Neural cell (in vitro differentiated cells): Measurements from ENCODE around the gene FNDC11. TPM values are rescaled to one million over a fixed set of nuclear protein-coding genes. Genes with fewer than 3 reads are reported as not detected.

Experiments used
- H2AFZ ChIP-seq: fragments of 200-600, 300-800 bp; sonication (generic), shearing (Covaris generic); 2 replicates; pipeline ENCODE4 v1.6.0; 2014; ENCODE audit warnings: low read depth, mild to moderate bottlenecking, antibody characterized with exemption, low read length, moderate library complexity
- H3F3A ChIP-seq: fragments of 200-600 bp; shearing (Covaris generic); 2 replicates; pipeline ENCODE4 v1.6.1; 2016; ENCODE audit warnings: mild to moderate bottlenecking, moderate library complexity, mixed read lengths, antibody characterized with exemption, low read length; ENCODE audit not compliant: insufficient read depth, poor library complexity, severe bottlenecking
- H3K27ac ChIP-seq: fragments of 200-600, 300-800 bp; sonication (generic), shearing (Covaris generic); 2 replicates; pipeline ENCODE4 v1.5.1; 2014; ENCODE audit warnings: mild to moderate bottlenecking, low read length, moderate library complexity
- H3K27me3 ChIP-seq: fragments of 300-800, 200-600 bp; sonication (generic), shearing (Covaris generic); 2 replicates; pipeline ENCODE4 v1.6.0; 2014; ENCODE audit warnings: mild to moderate bottlenecking, low read depth, low read length, moderate library complexity; ENCODE audit not compliant: insufficient read depth
- H3K36me3 ChIP-seq: fragments of 300-800, 200-600 bp; sonication (generic), shearing (Covaris generic); 2 replicates; pipeline ENCODE4 v1.5.1; 2014; ENCODE audit warnings: mild to moderate bottlenecking, antibody characterized with exemption, low read length, moderate library complexity; ENCODE audit not compliant: insufficient read depth
- H3K4me2 ChIP-seq: fragments of 300-800, 200-600 bp; sonication (generic), shearing (Covaris generic); 2 replicates; pipeline ENCODE4 v1.6.0; 2014; ENCODE audit warnings: mild to moderate bottlenecking, low read length
- H3K4me3 ChIP-seq: fragments of 300-800, 200-600 bp; sonication (generic), shearing (Covaris generic); 2 replicates; pipeline ENCODE4 v1.5.1; 2014; ENCODE audit warnings: mild to moderate bottlenecking, low read length, moderate library complexity
- H3K79me2 ChIP-seq: fragments of 200-600 bp; shearing (Covaris generic); replicated peaks from 2 replicates; pipeline ENCODE4 v1.6.0; 2014; ENCODE audit warnings: mild to moderate bottlenecking, low read length, moderate library complexity; ENCODE audit not compliant: insufficient read depth
- H3K9ac ChIP-seq: fragments of 300-800, 200-600 bp; sonication (generic), shearing (Covaris generic); 2 replicates; pipeline ENCODE4 v1.6.1; 2016; ENCODE audit warnings: mild to moderate bottlenecking, low read length, mixed read lengths
- H3K9me2 ChIP-seq: fragments of 200-600 bp; shearing (Covaris generic); 2 replicates; pipeline ENCODE4 v1.6.1; 2016; ENCODE audit warnings: mild to moderate bottlenecking, low read length, mixed read lengths; ENCODE audit not compliant: insufficient read depth
- H3K9me3 ChIP-seq: fragments of 200-600, 300-800 bp; sonication (generic), shearing (Covaris generic); 2 replicates; pipeline ENCODE4 v1.6.1; 2016; ENCODE audit warnings: mild to moderate bottlenecking, mixed run types, low read length, moderate library complexity, mixed read lengths
- H4K20me1 ChIP-seq: fragments of 200-600 bp; shearing (Covaris generic); 2 replicates; pipeline ENCODE4 v1.6.1; 2016; ENCODE audit warnings: mild to moderate bottlenecking, mixed run types; ENCODE audit not compliant: insufficient read depth
- EP300 ChIP-seq: fragments of 450-650 bp; conservative IDR thresholded peaks from 2 replicates; pipeline ENCODE4 v1.6.1; 2014; ENCODE audit warnings: antibody characterized with exemption, mild to moderate bottlenecking, moderate library complexity; ENCODE audit not compliant: poor library complexity, severe bottlenecking
- POLR2AphosphoS5 ChIP-seq: IDR thresholded peaks from 2 replicates; pipeline ENCODE4 v1.6.1; 2012
- SMC3 ChIP-seq: fragments of 450-650 bp; conservative IDR thresholded peaks from 2 replicates; pipeline ENCODE4 v1.6.1; 2014; ENCODE audit warnings: antibody characterized with exemption, mild to moderate bottlenecking, moderate library complexity; ENCODE audit not compliant: poor library complexity
- TAF1 ChIP-seq: IDR thresholded peaks from 2 replicates; pipeline ENCODE4 v1.6.1; 2012; ENCODE audit warnings: low read depth
- polyA plus RNA-seq: library from polyadenylated mRNA; depleted of rRNA; stranded (reverse); fragments of >200 nt; gene quantifications from 2 replicates; pipeline ENCODE4 v1.2.3, GENCODE V29; 2014
- TF ChIP-seq, protein P1 (sequence below): fragments of 450-650 bp; IDR thresholded peaks from 2 replicates; pipeline ENCODE4 v1.5.1; 2014; ENCODE audit warnings: antibody characterized with exemption, mild to moderate bottlenecking, moderate library complexity; ENCODE audit not compliant: poor library complexity, severe bottlenecking
- TF ChIP-seq, protein P2 (sequence below): IDR thresholded peaks from 2 replicates; pipeline ENCODE4 v1.6.1; 2012; ENCODE audit warnings: borderline replicate concordance

FNDC11 gene
- polyA plus RNA-seq, 1 donor from 2014 or later: 1.9 TPM

DNA sequence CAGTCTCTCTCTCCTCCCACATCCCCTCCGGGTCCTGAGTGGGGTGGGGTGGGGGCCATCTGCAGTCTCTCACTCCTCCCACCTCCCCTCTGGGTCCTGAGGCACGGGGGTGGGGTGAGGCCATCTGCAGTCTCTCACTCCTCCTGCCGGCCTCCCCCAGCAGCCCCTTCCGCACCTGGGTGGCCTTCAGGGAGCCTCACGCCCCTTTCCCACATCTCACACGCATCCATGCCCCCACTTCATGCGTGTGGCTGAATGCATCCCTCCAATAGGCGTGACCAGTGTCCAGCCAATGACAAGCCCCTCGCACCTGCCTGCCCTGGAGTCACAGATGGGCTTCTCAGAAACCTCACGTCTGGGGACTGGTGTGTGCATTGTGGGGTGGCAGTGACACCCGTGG is 5.4 kb upstream of the FNDC11 start:
- Histone ChIP-seq H3K4me2 (no peak overlapping the region), H4K20me1 (no peaks in the 10 kb centered on the region), H3K36me3 (no peaks in the 10 kb centered on the region), H3K9me3 (no peaks in the 10 kb centered on the region), H3K9me2 (no peaks in the 10 kb centered on the region), H3K9ac (no peak overlapping the region), H3K27me3 (no peaks in the 10 kb centered on the region), H2AFZ (no peak overlapping the region), H3F3A (no peaks in the 10 kb centered on the region), H3K4me3 (no peak overlapping the region), H3K27ac (no peak overlapping the region), H3K79me2 (no peaks in the 10 kb centered on the region)
- TF ChIP-seq, protein P1, sequence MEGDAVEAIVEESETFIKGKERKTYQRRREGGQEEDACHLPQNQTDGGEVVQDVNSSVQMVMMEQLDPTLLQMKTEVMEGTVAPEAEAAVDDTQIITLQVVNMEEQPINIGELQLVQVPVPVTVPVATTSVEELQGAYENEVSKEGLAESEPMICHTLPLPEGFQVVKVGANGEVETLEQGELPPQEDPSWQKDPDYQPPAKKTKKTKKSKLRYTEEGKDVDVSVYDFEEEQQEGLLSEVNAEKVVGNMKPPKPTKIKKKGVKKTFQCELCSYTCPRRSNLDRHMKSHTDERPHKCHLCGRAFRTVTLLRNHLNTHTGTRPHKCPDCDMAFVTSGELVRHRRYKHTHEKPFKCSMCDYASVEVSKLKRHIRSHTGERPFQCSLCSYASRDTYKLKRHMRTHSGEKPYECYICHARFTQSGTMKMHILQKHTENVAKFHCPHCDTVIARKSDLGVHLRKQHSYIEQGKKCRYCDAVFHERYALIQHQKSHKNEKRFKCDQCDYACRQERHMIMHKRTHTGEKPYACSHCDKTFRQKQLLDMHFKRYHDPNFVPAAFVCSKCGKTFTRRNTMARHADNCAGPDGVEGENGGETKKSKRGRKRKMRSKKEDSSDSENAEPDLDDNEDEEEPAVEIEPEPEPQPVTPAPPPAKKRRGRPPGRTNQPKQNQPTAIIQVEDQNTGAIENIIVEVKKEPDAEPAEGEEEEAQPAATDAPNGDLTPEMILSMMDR: no peak
- TF ChIP-seq, protein P2, sequence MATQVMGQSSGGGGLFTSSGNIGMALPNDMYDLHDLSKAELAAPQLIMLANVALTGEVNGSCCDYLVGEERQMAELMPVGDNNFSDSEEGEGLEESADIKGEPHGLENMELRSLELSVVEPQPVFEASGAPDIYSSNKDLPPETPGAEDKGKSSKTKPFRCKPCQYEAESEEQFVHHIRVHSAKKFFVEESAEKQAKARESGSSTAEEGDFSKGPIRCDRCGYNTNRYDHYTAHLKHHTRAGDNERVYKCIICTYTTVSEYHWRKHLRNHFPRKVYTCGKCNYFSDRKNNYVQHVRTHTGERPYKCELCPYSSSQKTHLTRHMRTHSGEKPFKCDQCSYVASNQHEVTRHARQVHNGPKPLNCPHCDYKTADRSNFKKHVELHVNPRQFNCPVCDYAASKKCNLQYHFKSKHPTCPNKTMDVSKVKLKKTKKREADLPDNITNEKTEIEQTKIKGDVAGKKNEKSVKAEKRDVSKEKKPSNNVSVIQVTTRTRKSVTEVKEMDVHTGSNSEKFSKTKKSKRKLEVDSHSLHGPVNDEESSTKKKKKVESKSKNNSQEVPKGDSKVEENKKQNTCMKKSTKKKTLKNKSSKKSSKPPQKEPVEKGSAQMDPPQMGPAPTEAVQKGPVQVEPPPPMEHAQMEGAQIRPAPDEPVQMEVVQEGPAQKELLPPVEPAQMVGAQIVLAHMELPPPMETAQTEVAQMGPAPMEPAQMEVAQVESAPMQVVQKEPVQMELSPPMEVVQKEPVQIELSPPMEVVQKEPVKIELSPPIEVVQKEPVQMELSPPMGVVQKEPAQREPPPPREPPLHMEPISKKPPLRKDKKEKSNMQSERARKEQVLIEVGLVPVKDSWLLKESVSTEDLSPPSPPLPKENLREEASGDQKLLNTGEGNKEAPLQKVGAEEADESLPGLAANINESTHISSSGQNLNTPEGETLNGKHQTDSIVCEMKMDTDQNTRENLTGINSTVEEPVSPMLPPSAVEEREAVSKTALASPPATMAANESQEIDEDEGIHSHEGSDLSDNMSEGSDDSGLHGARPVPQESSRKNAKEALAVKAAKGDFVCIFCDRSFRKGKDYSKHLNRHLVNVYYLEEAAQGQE: no peak

DNA sequence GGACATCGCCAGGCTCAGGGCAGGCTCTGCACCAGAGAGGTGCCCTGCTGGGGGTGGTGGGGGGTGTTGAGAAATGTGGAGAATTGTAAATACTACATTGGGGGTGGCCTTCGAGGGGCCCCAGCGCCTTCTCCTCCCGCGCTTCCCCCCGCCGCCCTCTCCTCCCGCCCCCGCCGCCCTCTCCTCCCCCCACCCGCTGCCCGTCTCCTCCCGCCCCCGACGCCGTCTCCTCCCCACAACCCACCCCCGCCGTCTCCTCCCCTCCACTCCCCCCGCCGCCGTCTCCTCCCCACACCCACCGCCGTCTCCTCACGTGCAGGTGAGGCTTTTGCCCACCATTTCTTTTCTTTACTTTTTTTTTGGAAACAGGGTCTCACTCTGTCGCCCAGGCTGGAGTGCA is 4.9 kb upstream of the FNDC11 start:
- no peak overlapping the region for H3K4me3 ChIP-seq
- TF ChIP-seq TAF1 (no peak), POLR2AphosphoS5 (no peak), EP300 (no peak), SMC3 (no peak)
- TF ChIP-seq, protein P2: no peak
- TF ChIP-seq, protein P1: no peak

More for the DNA sequence above, 4.9 kb upstream of the FNDC11 start:
- no peaks in the 10 kb centered on the region for H3K27me3 ChIP-seq
- no peaks in the 10 kb centered on the region for H3K79me2 ChIP-seq
- H3K36me3 ChIP-seq: no peaks in the 10 kb centered on the region
- H3K9ac ChIP-seq: no peak overlapping the region
- no peak overlapping the region for H3K4me2 ChIP-seq
- H3K9me3 ChIP-seq: no peaks in the 10 kb centered on the region
- H3K27ac ChIP-seq: no peak overlapping the region
- no peaks in the 10 kb centered on the region for H4K20me1 ChIP-seq
- H3K9me2 ChIP-seq: no peaks in the 10 kb centered on the region
- H2AFZ ChIP-seq: no peak overlapping the region
- no peaks in the 10 kb centered on the region for H3F3A ChIP-seq
